Measurements from ENCODE around the gene MPL.

The MPL gene

DNA sequence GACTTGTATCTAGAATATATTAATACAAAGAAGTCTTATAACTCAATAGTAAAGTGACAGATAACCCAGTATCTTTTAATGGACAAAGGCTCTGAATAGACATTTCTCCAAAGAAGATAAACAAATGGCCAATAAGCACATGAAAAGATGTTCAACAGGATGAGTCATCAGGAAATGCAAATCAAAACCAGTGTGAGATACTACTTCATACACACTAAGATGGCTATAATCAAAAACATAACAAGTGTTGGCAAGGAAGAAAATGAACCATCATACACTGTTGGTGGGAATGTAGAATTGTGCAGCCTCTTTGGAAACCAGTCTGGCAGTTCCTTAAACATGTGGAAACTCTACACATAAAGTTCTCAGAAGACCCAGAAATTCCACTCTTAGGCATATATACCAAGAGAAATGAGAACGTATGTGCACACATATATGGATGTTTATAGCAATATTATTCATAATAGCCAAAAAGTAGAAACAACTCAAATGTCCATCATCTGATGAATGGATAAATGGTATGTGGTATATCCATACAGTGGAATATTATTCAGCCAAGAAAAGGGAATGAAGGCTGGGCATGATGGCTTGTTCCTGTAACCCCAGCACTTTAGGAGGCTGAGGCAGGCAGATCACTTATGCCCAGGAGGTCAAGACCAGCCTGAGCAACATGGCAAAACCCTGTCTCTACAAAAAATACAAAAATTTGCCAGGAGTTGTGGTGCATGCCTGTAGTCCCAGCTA, 9.9 kb upstream of the MPL start:
- DNase-seq = no peak

DNA sequence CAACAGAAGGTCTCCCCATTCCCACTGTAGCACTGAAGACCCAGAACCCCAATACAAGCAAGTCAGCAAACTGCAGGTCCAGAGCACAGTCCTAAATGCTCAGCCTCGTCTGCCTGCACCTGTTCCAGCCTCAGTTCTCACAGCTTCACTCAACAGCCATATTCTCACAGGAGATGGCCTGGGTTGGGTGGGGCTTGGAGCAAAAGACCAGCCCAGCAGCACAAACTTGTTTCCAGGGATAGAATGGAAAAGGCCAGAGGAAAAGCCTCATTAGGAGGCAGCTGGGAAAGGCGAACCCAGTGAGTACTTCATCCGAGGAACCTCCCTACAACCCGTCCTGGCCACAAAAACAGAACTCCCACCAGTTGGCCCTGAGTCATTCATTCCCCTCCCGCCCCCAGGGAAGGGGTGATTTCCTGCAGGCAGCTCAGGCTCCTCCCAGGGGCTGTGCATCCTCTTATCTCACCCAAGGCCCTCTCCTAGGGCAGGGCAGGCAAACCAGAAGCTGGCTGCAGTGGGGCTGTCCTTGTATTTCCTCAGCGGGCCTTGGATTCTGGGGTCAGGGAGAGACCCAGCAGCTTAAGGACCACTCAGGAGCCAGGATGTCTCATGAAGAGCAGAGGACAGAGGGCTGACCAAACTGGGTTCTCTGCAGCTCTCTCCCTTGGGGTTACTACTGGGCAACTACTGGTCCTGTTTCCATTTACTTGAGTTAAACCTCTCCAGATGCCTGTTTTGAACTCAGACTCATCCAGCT, 7.4 kb upstream of the MPL start:
- peak; percentile 3 for DNase-seq

DNA sequence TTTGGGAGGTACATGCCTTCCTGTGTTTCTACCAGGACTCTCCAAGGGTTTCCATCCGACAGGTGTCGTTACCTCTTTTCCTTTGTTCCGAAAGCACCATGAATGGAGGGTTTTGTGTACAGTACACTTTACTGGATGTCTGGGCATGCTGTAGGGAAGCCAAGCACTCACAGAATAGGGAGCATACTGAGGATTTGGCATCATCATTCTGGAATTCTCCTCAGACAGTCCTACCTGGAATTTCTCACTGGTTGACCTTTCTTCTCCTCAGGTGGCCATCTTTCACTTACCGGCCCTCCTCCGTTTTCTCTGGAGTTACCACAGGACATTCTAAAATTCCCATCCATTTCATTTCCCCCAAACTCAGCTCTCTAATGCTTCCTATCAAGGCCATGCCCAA, 5.9 kb upstream of the MPL start:
- no peak for DNase-seq

DNA sequence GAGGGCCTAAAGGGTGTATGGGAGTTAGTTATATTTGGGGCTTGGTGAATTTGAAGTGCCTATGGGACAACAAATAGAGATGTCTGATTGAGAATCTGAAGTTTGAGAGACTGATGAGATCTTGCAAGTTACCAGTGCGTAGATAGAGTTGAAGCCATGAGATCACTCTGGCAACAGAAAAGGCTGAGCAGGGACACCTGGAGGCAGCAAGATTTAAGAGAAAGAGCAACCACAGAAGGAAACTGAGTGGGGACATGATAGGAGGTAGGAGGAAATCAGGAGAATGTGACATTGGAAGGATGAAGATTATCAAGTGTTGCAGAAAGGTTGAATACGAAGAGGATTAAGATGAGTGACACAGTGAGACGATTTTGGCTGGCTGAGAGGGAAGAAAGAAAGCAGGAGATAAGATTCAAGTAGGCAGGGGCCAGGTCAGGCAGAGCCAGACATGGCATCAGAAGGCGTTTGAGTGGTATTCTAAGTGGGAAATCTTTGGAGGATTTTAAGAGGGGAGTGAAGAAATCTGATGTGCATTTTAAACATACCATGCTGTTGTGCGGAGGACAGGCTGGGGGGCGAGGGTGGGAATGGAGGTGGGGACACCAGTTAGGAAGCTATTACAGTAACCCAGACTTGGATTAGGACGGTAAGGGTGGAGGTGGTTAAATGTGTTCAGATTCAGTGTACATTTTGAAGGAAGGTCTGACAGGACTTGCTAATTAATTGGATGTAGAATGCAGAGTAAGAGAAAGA, 3.0 kb upstream of the MPL start:
- no peak for DNase-seq

DNA sequence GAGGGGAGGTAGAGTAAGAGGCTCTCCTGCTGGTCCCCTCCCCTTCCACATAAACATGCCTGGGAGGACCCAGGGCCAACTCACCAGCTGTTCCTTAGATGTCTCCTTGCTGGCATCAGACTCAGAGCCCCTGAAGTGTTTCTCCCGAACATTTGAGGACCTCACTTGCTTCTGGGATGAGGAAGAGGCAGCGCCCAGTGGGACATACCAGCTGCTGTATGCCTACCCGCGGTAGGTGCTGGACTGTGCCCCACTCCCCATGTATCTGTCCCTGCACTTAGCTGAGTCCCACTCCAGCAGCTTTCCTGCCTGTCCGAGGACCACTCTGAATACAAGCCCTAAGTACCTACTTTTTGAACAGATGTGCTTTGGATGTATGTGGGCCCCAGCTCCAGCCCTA, 383 bp downstream of the MPL start:
- DNase-seq = no peak

DNA sequence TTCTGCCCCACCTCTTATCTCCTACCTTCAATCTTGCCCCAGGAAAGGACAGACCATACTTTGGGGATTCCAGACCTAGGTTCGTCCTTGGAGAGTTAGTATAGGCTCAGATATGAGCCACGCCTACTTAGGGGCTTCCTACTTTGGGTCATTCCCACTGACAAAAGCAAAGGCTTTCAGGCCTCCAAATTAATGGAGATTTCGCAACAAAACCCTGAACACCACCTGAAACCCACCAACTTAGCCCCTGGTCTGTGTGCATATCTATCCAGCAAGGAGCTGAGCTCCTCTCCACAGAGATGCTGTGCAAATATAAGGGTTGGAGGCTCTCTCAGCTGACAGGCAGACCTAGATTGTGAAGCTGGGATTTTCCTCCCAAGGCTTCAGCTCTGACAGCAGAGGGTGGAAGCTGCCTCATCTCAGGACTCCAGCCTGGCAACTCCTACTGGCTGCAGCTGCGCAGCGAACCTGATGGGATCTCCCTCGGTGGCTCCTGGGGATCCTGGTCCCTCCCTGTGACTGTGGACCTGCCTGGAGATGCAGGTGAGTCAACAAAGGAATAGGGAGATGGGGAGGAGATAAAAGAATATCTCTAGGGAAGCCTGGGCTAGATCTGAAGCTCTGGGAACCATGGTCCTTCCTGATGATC, 2.1 kb downstream of the MPL start:
- DNase-seq = no peak

DNA sequence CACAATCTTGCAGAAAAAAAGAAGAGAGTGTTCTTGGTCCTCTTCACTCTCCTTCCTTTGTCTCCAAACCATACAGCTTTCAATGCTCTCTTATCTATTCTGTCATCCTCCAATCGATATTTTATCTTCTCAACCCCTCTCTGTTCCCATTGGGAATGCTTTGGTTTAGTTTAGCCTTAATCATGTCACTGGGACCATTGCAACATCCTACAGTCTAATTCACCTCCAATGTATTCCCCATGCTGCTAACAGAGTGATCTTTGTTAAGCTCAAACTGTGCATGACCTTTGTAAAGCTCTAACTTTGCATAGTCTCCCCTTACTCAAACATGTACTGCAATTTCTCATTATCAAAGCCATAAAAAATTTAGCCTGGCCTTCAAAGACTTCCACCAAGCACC, 2.9 kb downstream of the MPL start:
- no peak for DNase-seq

DNA sequence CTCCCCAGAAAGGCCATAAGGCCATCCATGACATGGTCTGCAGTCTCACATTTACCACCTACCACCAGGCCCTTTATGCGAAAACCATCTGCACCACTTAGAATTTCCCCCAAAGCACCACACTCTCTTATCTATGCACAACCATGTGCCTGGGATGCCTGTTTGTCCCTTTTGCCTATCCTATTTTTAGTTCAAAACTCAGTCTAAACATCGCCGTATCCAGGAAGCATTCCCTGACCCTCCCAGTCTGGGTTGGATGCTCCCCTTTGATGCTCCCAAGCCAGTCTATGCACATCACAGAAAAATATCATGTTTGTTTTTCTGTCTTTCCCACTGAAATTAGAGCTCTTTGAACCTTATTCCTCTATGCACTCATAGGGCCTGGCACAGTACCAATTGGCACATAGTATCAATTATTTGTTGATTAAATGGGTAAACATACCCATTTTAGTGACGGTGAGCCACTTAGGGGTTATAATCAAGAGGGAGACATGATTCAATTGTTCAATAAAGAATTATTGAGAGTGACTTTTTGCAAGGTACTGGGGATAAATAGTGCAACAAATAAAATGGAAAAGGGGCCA, 6.7 kb downstream of the MPL start:
- no peak for DNase-seq

DNA sequence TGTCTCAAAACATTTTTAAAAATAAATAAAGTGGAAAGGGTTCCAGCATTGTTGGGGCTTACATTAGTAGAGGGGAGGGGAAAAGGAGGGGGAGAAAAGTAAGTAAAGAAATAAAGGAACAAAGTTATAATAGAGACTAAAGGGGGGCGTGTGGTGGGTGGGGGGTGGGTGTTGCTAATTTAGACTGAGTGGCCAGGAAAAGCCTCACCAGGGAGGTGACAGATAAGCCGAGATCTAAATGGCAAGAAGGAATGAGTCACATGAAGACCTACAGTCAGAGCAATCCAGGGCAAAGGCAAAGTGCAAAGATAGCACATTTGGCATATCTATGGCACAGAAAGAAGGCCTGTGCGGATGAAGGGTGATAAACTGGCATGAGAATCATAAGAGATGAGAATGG, 7.5 kb downstream of the MPL start:
- DNase-seq = no peak

DNA sequence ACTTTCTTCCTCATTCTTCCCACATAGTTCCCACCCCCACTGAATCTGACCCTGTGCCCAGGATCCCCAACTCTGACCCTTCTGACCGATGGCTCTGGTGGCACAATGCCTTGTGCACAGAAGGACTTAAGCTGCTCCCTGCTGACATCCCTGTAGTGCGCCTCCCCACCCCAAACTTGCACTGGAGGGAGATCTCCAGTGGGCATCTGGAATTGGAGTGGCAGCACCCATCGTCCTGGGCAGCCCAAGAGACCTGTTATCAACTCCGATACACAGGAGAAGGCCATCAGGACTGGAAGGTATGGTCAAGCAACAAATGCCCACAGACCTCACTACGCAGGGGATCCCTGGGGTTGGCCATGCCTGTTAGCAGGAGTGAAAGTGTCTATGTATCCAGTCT, 9.0 kb downstream of the MPL start:
- no peak for DNase-seq

DNA sequence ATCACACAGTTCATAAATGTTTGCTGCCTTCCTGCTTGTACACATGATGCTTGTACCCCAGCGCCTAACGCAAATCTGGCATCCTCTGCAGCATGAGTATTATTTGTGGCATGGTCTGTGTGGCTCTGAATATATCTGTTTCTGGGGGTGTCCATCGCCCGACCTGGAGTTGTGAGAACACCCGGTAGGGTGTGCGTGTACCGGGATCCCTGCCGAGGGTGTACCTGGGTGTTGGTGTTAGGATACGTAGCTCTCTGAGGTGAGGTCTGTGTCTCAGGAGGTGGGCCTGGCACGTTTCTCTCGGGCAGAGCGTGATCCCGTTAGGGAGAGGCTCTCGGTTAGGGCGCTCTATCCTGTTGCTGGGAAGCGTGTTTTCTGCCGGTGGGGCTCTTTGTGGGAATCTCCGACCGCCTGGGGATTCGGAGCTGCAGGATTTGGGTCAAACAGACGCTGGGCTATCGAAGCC, 10.8 kb downstream of the MPL start:
- DNase-seq = no peak

DNA sequence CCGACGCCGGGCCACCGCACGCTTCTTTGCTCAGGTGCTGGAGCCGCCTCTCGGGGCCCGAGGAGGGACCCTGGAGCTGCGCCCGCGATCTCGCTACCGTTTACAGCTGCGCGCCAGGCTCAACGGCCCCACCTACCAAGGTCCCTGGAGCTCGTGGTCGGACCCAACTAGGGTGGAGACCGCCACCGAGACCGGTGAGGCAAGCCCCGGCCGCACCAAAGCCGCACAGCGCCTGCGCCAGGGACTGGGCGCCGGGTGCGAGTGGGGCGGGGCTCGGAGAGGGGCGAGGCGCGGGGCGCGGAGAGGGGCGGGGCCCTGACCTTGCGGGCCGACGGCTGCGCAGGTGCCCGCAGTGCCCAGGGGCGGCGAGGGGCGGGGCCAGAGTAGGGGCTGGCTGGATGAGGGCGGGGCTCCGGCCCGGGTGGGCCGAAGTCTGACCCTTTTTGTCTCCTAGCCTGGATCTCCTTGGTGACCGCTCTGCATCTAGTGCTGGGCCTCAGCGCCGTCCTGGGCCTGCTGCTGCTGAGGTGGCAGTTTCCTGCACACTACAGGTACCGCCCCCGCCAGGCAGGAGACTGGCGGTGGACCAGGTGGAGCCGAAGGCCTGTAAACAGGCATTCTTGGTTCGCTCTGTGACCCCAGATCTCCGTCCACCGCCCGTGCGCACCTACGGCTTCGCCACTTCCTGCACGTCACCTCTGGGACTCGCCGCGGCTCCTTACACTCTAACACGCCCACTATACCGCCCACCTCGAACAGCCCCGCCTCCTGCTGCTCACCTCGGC, 11.4 kb downstream of the MPL start:
- DNase-seq = peak; percentile 85

DNA sequence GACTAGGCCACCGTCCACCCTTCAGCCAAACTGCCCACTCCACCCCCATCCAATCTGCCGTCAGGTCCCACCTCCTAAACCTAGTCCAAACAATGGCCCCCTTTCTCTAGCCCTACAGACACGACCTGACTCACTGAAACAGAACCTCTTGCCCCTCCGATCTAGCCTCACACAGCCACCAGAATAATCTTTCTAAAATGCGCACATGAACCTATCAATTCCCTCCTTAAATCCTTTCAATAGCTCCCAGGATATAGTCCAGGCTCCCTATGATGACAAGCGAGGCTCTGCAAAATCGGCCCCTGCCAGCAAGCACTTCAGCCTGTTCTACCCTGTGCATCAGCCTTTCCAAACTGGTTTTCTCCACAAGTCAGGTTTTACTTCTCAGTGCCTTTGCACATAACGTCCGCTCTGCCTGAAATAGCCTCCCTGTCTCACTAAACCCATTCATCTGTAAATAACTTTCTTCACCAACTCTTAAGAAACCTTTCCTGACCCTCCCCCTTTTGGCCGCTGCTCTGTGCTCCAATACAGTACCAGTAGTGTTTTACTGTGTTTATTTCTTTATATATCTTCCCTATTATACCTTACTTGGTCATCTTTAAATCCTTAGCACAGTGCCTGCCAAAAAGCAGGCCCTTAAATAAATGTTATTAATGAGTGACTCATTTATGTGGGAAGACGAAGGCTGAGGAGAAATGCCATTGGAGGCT, 12.1 kb downstream of the MPL start:
- DNase-seq = no peak

DNA sequence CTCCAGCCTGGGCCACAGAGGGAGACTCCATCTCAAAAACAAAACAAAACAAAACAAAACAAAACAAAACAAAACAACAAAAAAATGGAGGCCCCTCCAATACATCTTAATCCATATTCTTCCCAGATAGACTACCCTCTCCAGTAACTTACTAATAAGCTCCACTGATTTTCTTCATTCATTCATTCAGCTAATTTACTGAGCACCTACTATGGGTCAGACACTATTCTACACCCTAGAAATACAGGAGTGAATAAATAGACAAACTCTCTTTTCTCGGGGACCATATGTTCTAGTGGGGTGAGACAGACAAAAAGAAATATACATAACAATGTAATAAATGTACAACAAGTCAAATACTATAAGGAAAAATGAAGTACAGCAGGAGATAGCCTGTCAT, 13.4 kb downstream of the MPL start:
- no peak for DNase-seq

DNA sequence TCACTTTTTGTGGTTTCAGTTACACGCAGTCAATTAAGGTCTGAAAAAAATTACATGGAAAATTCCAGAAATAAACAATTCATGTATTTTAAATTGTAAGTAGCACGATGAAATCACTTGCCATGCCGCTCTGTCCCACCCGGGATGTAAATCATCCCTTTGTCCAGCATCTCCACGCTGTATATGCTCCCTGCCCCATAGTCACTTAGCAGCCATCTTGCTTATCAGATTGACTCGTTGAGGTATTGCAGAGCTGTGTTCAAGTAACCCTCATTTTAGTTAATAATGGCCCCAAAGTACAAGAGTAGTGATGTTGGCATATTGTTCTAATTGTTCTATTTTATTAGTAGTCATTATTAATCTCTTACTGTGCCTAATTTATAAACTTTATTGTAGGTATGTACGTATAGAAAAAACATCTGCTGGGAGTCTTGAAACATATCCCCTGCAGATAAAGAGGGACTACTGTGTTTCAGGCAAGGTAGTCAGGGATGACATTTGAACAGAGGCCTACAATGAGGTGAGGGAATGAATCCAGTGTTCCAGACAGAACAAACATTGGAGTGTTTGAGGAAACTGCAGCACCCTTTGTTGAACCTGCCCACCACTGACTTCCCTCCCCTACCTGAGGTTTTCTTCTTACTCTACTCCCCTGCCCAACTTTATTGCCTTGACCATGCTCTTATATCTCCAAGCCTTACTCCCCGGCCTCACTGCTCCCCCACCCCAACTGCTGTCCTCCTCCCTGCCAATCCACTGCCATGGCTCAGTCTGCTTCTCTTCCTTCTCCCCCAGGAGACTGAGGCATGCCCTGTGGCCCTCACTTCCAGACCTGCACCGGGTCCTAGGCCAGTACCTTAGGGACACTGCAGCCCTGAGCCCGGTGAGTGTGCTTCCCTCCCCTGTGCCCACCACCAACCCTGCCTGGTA, 14.1 kb downstream of the MPL start:
- DNase-seq = no peak

DNA sequence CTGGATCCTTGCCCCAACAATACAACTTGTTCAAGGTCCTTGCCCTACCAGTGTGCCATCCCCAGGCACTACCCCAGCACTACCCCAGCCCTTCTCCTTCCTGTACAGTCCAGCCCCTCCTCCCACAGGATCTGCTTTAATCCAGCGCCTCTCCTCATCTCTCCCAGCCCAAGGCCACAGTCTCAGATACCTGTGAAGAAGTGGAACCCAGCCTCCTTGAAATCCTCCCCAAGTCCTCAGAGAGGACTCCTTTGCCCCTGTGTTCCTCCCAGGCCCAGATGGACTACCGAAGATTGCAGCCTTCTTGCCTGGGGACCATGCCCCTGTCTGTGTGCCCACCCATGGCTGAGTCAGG, 14.7 kb downstream of the MPL start:
- no peak for DNase-seq

DNA sequence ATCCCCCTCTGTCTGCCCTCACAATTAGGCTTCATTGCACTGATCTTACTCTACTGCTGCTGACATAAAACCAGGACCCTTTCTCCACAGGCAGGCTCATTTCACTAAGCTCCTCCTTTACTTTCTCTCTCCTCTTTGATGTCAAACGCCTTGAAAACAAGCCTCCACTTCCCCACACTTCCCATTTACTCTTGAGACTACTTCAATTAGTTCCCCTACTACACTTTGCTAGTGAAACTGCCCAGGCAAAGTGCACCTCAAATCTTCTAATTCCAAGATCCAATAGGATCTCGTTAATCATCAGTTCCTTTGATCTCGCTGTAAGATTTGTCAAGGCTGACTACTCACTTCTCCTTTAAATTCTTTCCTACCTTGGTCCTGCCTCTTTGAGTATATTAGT, 15.3 kb downstream of the MPL start:
- no peak for DNase-seq

DNA sequence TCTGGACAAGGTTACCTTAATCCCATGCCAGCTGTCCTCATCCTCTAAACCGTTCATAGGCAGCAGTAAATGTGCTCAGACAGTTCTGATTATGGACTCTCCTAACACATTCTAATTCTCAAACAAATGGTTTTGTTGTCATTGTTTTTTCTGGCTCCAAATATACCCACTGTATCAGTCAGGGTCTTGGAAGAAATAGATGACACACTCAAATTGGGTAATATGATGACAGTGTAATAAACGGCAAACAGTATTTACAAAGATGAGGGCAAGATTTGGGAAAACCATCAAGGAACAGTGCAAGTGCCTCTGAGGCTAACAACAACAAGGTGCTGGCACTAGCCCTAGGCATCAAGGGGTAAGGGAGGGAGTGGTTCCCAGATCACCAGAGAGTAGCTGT, 16.9 kb downstream of the MPL start:
- DNase-seq = no peak

DNA sequence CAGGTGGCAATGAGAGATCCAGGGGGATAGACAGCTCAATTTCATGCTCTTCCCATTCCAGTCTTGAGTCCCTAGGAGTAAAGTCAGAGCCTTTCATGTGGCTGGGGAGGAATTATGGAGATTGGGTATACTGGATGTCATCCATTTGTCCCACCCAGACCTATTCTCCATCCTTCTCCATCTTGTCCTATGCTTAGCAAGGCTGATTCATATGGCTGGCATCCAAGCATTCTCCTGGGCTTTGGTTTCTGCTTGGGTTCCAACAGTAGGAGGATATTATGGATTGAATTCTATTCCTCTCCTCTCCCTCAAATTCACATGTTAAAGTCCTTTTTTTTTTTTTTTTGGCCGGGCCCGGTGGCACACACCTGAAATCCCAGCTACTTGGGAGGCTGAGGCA, 17.3 kb downstream of the MPL start:
- no peak for DNase-seq

DNA sequence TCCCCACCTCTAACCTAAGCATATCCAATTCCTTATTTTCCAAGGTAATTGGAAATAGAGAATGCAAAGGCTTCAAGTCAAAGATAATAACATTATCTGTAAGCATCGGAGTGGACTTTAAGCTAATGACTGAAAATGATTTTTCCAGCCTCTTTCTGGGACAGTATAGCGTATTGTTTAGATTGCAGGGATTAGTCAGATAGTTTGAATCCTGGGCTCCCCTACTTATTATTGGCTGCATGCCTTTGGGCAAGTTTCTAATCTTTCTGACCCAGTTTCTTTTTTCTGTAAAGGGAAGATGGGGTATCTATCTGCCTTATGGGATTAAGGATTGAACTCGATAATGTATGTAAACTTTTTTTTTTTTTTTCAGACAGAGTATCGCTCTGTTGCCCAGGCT, 19.6 kb downstream of the MPL start:
- DNase-seq = no peak
